Suppressor macrophage treated with lipopolysaccharide for 1 hour (primary cell): Measurements from ENCODE around the gene RGS9BP.
"Not testable (repeated sequence)": the region's sequence is repeated elsewhere in the genome, so short reads cannot be mapped to it uniquely, and the experiment has no call there.

Source experiments
- DNase-seq, 3 donors: peaks; one replicate each; pipeline ENCODE4 v3.0.0-alpha.2; 2020 to 2022

Gene RGS9BP

DNA sequence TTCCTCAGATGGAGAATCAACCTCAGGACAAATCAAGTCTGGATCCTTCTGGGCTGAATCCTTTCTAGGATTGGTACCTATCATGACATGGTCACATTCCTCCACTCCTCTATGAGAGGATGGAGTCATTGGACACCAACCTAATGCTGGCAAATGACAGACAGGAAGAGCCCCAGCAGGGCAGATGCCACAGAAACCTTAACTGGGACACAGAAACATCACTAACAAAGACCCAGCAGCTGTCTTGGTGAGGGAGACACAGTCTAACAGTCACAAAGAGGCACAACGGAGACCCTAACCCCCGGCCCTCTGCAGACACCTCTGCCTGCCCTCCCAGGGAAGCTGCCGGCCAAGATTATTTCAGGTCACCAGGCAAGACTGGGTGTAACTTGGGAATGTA, 2.8 kb upstream of the RGS9BP start:
- no peak for DNase-seq

DNA sequence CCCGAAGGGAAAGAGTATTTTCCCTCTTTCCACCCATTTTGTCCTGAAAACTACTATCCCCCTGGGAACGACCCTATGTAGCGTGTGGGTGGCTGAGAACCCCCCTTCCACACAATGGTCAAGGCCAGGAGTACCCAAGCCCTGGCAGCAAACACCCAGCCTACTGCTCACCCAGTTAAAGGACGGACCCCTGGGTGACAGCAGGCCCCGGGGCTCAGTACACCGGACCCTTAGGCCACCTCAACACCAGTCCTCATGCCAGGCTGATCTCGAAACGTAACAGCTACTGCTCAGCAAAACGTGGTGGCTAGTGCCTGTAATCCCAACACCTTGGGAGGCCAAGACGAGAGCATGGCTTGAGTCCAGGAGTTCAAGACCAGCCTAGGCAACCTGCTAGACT, 2.1 kb upstream of the RGS9BP start:
- DNase-seq, result no peak

DNA sequence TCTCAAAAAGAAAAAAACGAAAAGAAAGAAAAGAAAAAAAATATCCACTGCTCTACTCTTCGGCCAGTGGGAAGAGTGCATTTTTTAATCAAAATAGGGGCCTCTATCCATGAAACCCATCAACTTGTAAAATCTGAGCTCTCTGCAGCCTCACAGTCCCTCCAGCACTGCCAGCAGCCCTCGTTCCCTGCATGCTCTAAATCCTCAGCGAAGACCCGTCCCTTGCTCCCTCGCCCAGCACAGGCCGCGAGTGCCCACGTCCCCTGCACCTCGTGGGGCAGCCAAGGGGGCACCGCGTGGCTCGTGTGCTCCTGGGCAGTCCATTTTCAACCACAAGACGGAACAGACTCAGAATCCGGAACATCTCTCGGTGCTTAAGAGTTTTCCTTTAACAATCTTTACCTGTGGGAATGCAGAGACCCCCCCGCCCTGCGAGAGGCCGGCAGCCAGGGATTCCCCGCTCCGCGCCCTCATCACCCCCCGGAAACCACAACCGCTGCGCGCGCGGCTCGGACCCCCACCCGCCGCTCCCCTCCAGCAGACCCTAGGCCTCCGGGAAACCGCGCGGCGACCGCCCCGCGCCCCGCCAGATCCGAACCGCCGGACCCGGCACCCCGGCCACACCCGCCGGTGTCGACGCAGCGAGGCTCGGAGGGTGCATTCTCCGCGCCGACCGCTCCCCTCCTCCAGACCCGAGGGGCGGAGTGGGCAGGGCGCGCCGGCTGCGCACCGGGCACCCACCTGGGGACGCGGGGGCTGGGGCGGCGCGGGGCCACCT, 1.3 kb upstream of the RGS9BP start:
- DNase-seq, result peak; percentile 21 to 40 (median 24)

DNA sequence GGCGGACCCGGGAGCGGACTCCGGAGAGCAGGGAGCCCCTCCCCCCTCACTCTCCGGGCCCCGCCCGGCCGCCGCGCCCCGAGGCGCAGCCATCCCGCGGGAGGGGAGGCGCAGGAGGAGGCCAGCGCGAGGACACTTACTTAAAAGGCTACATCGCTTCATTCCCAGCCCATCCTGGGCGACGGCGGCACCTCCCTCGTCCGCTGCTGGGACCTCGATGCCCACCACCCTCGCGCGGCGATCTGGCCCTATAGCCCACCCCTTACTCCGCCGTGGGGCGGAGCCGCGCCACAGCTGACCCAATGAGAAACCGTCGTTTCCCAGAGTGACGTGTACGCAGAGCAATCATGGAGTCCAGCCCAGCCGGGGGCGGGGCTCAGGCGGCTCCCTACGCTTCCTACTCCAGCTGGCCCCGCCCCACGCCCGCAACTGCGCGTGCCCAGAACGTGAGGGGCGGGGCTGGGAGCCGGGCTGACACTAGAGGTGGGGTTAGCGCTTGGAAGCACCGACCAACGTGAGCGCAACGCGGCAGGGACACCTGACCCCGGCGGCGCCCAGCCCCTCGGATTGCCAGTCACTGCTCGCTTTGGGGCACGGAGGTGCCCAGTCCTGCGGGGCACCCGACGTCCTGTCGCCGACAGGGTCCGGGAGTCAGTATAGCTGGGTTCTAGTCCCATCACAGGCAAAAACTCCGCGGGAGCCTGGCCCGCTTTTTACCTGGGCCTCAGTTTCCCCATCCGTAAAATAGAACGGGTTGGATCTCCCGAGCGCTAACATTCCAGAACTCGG, 523 bp upstream of the RGS9BP start, which contains the start of gene ANKRD27:
TSS of gene ANKRD27 (minus strand) at position 250 of the 789 bp plus-strand sequence. CDS start 16,165 bp downstream, outside the sequence.
- peak; percentile 99 to 100 (median 100) for DNase-seq

DNA sequence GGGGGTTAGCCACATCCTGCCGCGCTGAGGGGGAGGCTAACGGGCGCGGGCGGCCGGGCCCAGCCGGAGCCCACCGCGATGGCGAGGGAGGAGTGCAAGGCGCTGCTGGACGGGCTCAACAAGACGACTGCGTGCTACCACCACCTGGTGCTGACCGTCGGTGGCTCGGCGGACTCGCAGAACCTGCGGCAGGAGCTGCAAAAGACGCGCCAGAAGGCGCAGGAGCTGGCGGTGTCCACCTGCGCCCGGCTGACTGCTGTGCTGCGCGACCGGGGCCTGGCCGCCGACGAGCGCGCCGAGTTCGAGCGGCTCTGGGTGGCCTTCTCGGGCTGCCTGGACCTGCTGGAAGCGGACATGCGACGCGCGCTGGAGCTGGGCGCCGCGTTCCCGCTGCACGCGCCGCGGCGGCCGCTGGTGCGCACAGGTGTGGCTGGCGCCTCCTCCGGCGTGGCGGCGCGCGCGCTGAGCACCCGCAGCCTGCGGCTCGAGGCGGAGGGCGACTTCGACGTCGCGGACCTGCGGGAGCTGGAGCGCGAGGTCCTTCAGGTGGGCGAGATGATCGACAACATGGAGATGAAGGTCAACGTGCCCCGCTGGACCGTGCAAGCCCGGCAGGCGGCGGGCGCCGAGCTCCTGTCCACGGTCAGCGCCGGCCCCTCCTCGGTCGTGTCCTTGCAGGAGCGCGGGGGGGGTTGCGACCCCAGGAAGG, 692 bp downstream of the RGS9BP start:
- DNase-seq, result no peak

DNA sequence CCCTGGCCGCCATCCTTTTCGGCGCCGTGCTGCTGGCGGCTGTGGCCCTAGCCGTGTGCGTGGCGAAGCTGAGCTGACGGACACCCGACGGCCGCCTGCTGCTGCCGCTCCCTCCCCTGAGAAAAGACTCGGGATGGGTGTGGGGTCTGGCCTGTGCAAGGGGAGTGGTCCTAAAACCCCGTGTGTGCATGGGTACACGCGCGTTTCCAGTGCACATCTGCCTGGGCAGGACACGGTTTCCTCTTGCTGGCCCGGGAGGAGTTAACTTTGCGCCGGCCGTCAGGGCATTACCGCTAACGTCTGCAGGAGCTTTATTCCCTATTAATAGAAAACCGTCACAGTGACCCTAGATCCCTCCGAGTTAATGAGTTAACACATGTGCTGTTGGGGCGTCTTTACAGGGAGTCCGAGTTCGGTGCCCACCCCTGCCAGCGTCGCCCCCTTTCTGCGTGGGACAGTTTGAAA, 1.3 kb downstream of the RGS9BP start:
- no peak for DNase-seq

DNA sequence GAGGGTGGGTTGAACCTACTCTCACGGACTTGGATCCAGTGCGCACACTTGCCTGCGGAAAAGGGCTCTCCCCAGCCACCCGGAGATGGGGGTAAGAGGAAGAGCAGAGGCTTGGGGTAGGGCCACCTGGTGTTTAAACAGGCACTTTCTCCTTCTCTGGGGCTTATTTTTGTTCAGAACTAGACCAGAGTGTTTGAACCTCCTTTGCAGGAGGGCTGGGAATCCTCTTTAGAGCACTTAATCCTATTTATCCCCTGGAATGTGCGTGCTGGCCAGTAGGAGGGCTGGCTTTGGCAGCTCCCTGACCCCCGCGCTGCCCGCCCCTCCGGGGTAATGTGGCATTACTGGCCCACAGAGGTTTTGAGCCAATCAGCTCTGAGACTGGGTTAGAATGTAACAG, 2.0 kb downstream of the RGS9BP start:
- DNase-seq, result no peak

DNA sequence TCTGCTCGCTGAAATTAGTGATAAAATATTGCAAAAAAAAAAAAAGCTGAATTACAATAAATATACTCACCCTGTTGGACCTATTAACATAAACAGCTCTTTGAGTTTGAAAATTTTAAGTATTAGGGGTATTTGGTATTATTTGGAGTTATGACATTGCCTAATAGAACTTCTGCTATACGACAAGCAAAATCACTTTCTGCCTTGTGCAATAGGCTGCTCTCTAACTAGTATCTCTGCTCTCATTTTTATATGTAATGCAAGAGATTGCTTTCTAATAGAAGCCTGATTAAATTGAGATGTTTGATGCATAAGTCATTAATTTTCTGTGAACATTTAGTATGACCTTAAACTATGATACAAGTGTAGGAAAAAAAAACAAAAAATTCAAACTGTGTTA, 5.3 kb downstream of the RGS9BP start:
- DNase-seq, result peak in 1 of 3 donors; percentile 10

DNA sequence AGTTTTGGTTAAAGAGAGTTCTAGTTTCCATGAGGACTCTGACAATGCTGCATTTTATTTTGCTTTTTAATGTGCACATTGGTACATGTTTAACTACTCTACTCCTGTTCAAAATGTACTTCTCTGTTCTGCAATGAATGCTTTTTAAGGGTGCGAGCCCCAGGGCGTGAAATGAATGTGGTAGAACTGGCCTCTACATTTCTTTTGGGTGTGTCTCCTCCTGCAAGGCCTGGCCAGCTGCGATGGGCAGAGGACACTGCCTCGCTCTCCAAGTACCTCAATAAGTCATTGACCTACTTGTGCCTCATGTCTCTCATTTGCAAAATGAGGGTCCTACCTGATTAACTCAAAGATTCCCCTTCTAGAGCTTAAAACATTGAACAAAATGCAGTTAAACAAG, 6.7 kb downstream of the RGS9BP start:
- no peak for DNase-seq

DNA sequence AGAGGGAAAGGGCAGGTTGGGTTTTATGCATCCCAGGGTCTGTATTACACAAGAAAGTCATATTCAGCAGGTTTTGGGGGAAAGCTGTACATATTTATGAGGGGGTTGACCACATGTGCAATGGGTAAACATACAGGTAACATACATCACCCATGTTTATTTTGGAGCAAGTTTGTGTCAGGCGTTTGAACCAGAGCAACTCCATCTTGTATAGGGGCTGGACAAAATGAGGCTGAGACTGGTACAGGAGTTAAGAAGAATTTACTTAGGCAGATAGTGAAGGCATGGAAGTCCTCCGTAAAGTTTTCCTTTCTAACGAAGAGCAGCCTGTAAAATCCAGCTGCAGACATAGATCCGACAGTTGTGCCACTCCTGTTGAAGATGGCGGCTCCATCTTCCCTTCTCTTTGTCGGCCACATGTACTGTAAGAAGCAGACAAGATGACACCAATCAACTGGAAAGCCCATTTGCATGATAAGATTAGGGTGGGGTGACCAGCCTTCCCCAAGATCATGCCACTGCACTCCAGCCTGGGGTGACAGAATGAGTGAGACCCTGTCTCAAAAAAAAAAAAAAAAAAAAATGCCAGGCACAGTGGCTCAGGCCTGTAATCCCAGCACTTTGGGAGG, 11.3 kb downstream of the RGS9BP start:
- DNase-seq, result no peak

DNA sequence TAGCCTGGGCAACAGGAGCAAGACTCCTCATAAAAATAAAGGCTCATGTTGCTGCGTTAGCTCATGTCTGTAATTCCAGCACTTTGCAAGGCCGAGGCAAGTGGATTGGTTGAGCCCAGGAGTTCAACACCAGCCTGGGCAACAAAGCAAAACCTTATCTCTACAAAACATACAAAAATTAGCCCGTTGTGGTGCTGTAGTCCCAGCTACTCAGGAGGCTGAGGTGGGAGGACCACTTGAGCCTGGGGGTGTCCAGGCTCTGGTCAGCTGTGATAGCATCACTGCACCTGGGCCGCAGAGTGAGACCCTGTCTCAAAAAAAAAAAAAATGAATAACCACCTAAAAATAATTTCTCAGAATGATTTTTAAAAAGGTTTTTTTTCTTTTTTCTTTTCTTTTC, 12.0 kb downstream of the RGS9BP start:
- DNase-seq, result no peak

DNA sequence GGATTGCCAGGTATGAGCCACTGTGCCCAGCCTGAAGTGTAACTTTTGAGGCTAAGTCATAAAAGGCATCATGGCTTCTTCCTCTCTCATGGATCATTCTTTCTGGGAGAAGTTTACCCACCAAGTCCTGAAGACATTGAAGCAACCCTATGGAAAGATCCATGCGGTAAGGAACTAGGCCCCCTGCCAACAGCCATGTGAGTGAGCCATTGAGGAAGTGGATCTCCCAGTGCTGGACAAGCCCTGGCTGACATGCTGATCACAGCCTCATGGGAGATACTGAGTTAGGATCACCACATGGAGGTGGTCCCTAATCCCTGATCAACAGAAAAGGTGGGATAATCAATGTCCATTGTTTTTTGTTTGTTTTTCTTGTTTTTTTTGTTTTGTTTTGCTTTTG, 12.7 kb downstream of the RGS9BP start:
- peak in 2 of 3 donors; percentile 49 to 55 for DNase-seq

DNA sequence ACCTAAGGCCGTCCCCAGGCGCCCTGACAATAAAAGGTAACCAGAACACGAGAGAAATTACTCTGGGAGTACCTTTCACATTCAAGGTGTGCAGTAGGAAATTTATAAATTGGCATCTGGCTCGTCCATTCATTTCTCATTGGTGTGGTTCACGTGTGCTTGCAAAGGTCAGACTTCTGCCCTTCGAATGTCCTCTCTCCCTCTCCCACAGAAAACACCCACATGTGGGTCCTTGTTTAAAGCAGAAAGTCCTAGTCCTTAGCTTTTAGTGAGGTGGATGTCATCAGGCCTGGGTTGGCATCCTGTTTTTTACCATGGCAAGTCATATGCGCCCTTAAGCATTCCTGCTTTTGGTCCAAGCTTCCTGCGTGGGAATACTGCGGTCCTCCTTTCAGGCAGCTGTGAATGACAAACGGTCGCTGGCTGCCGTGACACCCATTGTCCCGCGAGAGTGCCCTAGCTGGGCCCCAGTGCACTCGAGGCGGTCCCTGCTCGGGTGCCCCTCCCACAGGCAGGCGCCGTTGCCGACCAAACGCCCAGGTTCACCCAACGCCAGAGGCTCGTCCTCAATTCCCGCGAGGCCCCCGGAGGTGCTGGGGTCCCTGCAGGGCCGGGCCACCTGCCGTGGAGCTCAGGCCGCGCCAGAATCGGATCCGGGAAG, 15.8 kb downstream of the RGS9BP start, which contains the start of gene NUDT19:
TSS of gene NUDT19 (plus strand) at position 531 of the 661 bp plus-strand sequence. CDS start 140 bp downstream, outside the sequence.
- DNase-seq, result peak; percentile 78 to 90 (median 87)

DNA sequence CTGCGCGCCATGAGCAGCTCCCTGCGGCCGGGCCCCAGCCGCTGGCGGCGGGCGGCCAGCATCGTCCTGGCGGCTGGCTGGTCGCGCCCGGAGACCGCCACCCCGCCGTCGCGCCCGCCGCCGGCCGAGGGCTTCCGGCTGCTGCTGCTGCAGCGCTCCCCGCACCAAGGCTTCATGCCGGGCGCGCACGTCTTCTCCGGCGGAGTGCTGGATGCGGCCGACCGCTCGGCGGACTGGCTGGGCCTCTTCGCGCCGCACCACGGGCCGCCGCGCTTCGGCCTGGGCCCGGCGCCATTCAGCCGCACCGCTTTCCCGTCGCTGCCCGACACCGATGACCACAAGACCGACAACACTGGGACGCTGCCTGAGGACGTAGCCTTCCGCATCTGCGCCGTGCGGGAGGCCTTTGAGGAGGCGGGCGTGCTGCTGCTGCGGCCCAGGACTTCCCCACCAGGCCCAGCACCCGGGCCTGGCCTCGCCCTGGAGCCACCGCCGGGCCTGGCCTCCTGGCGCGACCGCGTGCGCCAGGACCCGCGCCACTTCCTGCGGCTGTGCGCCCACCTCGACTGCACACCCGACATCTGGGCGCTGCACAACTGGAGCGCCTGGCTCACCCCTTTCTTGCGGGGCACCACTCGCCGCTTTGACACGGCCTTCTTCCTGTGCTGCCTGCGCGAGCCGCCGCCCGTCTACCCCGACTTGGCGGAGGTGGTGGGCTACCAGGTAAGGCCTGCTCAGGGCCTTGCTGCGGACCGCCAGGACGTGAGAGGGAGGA, 16.5 kb downstream of the RGS9BP start:
- peak; percentile 86 to 92 (median 88) for DNase-seq

DNA sequence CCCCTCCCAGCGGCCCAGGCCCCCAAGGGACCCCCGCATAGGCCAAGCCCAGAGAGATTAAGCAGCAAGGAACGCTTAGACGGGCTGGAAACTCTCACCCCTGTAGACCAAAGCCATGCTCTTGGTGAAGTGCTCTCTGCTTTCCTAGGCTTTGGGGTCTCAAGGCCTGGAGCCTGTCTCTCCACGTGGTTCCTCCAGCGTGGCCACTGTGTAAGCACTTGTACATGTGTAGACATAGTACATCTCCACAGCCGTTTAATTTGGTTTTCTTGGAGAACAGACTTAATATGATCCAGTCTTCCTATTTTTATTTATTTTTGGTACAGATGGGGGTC, 17.0 kb downstream of the RGS9BP start:
- DNase-seq, result no peak

DNA sequence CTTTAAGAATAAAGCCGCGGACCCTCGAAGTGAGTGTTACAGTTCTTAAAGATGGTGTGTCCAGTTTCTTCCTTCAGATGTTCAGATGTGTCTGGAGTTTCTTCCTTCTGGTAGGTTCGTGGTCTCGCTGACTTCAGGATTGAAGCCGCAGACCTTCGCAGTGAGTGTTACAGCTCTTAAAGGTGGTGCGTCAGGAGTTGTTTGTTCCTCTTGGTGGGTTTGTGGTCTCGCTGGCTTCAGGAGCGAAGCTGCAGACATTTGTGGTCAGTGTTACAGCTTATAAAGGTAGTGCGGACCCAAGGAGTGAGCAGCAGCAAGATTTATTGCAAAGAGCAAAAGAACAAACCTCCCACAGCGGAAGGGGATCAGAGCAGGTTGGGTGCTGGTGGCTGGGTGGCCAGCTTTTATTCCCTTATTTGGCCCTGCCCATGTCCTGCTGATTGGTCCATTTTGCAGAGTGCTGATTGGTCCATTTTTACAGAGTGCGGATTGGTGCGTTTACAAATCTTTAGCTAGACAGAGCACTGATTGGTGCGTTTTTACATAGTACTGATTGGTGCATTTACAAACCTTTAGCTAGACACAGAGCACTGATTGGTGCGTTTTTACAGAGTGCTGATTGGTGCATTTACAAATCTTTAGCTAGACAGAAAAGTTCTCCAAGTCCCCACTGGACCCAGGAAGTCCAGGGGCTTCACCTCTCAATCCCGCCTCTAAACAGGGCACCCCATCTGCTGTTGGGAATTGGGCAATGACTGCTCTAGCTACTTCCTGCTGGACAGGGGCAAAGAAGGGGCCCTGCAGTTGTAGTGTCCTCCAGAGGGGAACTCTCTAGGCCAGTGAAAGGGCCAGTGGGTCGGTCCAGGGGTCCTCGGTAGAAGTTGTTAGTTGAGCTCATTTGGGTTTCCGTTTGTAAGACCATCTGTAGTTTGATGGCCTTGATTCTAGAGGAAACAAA, 17.8 kb downstream of the RGS9BP start:
- peak; percentile 53 to 67 (median 57) for DNase-seq

DNA sequence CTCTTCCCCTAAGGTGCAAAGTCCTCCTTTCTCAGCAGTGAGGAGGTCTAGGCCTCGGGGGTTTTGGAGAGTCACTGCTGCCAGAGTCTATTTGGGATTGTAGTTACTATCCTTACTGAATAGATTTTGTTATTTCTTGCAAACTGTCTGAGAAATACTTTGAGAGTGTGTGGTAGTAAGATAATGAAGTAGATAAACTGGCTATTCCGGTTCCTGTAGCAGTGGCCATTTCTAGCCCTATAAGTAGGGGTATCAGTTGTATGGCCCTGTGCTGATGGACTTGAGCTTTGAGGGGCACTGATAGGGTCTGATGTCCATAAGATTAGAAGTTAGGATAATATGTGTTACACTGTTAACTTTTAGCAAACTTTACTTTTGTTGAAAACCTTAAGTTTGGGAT, 18.7 kb downstream of the RGS9BP start:
- DNase-seq, result not testable (repeated sequence)

DNA sequence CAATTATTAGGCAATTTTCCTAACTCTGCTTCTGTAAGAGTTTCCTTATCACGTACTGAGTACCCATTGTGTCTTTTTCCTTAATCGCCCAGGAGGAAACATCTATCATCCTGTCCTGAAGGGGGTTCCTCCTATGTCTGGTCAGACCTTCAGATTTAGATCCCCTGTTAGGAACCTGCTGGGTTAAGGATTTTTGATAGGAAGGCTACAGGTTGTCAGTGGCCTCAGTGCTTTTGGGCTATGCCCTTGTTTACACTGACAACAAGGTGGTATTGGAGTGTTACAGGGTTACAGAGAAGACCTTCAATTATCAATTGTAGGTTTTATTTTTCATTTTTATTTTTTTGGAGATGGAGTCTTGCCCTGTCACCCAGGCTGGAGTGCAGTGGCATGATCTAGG, 19.2 kb downstream of the RGS9BP start:
- not testable (repeated sequence) for DNase-seq

DNA sequence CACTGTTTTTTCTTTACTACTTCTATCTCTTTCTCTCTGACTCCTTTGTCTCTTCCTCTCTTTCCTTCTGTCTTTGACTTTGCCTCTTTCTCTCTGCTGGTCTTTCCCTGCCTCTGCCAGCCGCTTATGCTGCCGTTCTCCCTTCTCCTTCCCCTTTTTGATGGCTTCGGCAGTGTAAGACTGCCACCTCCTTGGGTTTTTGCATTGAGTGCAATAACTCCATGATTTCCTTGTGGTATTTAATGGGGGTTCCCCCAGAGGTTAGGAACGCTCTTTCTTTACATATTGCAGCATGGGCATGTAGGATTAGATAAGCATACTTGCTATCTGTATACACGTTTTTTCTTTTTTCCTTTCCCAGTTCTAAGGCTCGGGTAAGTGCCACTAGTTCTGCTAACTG, 19.9 kb downstream of the RGS9BP start:
- peak; percentile 84 to 90 (median 87) for DNase-seq

DNA sequence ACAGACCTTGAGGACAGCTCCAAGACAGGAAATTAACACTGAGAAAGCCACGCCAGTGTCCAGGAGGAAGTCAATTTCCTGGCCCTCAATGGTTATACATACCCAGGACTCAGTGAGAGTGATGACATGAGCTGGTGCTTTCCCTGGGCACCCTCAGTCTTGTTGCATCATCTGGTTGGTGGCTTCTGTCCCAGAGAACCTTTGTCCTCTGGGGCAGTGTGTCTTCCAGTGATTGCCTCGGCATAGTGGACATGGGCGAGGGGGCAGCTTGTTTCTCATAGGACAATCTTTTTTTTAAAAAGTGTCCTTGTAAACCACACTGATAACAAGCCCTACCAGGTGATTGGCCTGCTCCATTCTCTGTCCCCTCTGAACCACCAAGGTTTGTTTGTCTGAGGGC, 21.1 kb downstream of the RGS9BP start:
- DNase-seq, result peak; percentile 84 to 88 (median 86)
